ENCODE results near the gene OLFML2A. TPM values are rescaled to one million over a fixed set of nuclear protein-coding genes. Genes with fewer than 3 reads are reported as not detected.
"Not testable (repeated sequence)": the region's sequence is repeated elsewhere in the genome, so short reads cannot be mapped to it uniquely, and the experiment has no call there.

Gene OLFML2A
- polyA plus RNA-seq = 0.20 TPM

- H3K27ac Mint-ChIP-seq = peak within 1 kb of the TSS in 1 of 3 donors; percentile 80
- H3K27me3 Mint-ChIP-seq = peaks cover 11% of the 10 kb centered on the region
- no peaks in the 10 kb centered on the region for H3K9me3 Mint-ChIP-seq
- H3K4me1 Mint-ChIP-seq = peaks cover 4 to 21% (median 10%) of the 10 kb centered on the region in 3 donors
- H3K4me3 Mint-ChIP-seq = peak within 1 kb of the TSS; percentile 1 to 85 (median 78)
- no peaks in the 10 kb centered on the region for H3K36me3 Mint-ChIP-seq
These were observed at the start of gene OLFML2A for GRCh38 chr9:124776954-124777648. OLFML2A (plus strand) TSS chr9:124777133; CDS start chr9:124777271, 138 bp downstream.

- H3K27ac Mint-ChIP-seq = no peak overlapping the region
- H3K4me3 Mint-ChIP-seq = no peak overlapping the region
- no peaks in the 10 kb centered on the region for H3K27me3 Mint-ChIP-seq
- peaks cover 1% of the 10 kb centered on the region for H3K36me3 Mint-ChIP-seq
- no peaks in the 10 kb centered on the region for H3K4me1 Mint-ChIP-seq
- no peaks in the 10 kb centered on the region for H3K9me3 Mint-ChIP-seq
These were observed 46.2 kb upstream of the OLFML2A start for GRCh38 chr9:124730772-124731171.

- H3K4me1 Mint-ChIP-seq = no peaks in the 10 kb centered on the region
- H3K27ac Mint-ChIP-seq = no peak overlapping the region
These were observed 42.8 kb upstream of the OLFML2A start for GRCh38 chr9:124733964-124734740.

GRCh38 chr9:124734741-124735083 is 42.2 kb upstream of the OLFML2A start:
- H3K4me3 Mint-ChIP-seq, H3K9me3 Mint-ChIP-seq, H3K36me3 Mint-ChIP-seq, H3K27me3 Mint-ChIP-seq, H3K4me1 Mint-ChIP-seq, H3K27ac Mint-ChIP-seq: not testable (repeated sequence)

More at GRCh38 chr9:124733964-124734740, 42.8 kb upstream of the OLFML2A start:
- no peaks in the 10 kb centered on the region for H3K27me3 Mint-ChIP-seq
- no peak overlapping the region for H3K4me3 Mint-ChIP-seq
- peaks cover 1% of the 10 kb centered on the region for H3K36me3 Mint-ChIP-seq
- H3K9me3 Mint-ChIP-seq = no peaks in the 10 kb centered on the region

- Mint-ChIP-seq H3K9me3 (no peaks in the 10 kb centered on the region), H3K27me3 (no peaks in the 10 kb centered on the region), H3K4me3 (peak overlapping the region in 1 of 4 donors; percentile 66), H3K36me3 (peaks cover 1% of the 10 kb centered on the region), H3K27ac (no peak overlapping the region), H3K4me1 (peaks cover 0 to 2% (median 0%) of the 10 kb centered on the region in 3 donors)
These were observed 41.8 kb upstream of the OLFML2A start for GRCh38 chr9:124735121-124735520.

GRCh38 chr9:124738075-124738474 is 38.9 kb upstream of the OLFML2A start:
- not testable (repeated sequence) for H3K9me3 Mint-ChIP-seq, H3K36me3 Mint-ChIP-seq, H3K4me3 Mint-ChIP-seq, H3K4me1 Mint-ChIP-seq, H3K27ac Mint-ChIP-seq, H3K27me3 Mint-ChIP-seq

- peaks cover 0 to 2% (median 0%) of the 10 kb centered on the region in 3 donors for H3K4me1 Mint-ChIP-seq
- no peaks in the 10 kb centered on the region for H3K27me3 Mint-ChIP-seq
- no peak overlapping the region for H3K27ac Mint-ChIP-seq
- H3K4me3 Mint-ChIP-seq = no peak overlapping the region
- no peaks in the 10 kb centered on the region for H3K9me3 Mint-ChIP-seq
- no peaks in the 10 kb centered on the region for H3K36me3 Mint-ChIP-seq
These were observed 37.6 kb upstream of the OLFML2A start for GRCh38 chr9:124739360-124739759.

- H3K9me3 Mint-ChIP-seq = no peaks in the 10 kb centered on the region
- H3K4me3 Mint-ChIP-seq = no peak overlapping the region
- no peak overlapping the region for H3K27ac Mint-ChIP-seq
These were observed 35.8 kb upstream of the OLFML2A start for GRCh38 chr9:124741149-124741548.

GRCh38 chr9:124741662-124742061 is 35.3 kb upstream of the OLFML2A start:
- no peaks in the 10 kb centered on the region for H3K36me3 Mint-ChIP-seq
- no peak overlapping the region for H3K27ac Mint-ChIP-seq
- peaks cover 0 to 2% (median 0%) of the 10 kb centered on the region in 3 donors for H3K4me1 Mint-ChIP-seq
- no peak overlapping the region for H3K4me3 Mint-ChIP-seq
- H3K27me3 Mint-ChIP-seq = no peaks in the 10 kb centered on the region
- H3K9me3 Mint-ChIP-seq = no peaks in the 10 kb centered on the region

More at GRCh38 chr9:124741149-124741548, 35.8 kb upstream of the OLFML2A start:
- Mint-ChIP-seq H3K27me3 (no peaks in the 10 kb centered on the region), H3K4me1 (peaks cover 0 to 2% (median 0%) of the 10 kb centered on the region in 3 donors), H3K36me3 (no peaks in the 10 kb centered on the region)

- Mint-ChIP-seq H3K27ac (no peak overlapping the region), H3K9me3 (no peaks in the 10 kb centered on the region), H3K36me3 (no peaks in the 10 kb centered on the region), H3K4me1 (peaks cover 0 to 2% (median 0%) of the 10 kb centered on the region in 3 donors), H3K4me3 (no peak overlapping the region), H3K27me3 (no peaks in the 10 kb centered on the region)
These were observed 34.0 kb upstream of the OLFML2A start for GRCh38 chr9:124742940-124743339.

- peaks cover 0 to 2% (median 0%) of the 10 kb centered on the region in 3 donors for H3K4me1 Mint-ChIP-seq
- no peaks in the 10 kb centered on the region for H3K9me3 Mint-ChIP-seq
- H3K27ac Mint-ChIP-seq = no peak overlapping the region
- H3K4me3 Mint-ChIP-seq = no peak overlapping the region
- no peaks in the 10 kb centered on the region for H3K27me3 Mint-ChIP-seq
- H3K36me3 Mint-ChIP-seq = no peaks in the 10 kb centered on the region
These were observed 33.1 kb upstream of the OLFML2A start for GRCh38 chr9:124743686-124744348.

- H3K27me3 Mint-ChIP-seq = no peaks in the 10 kb centered on the region
- no peak overlapping the region for H3K4me3 Mint-ChIP-seq
- no peaks in the 10 kb centered on the region for H3K9me3 Mint-ChIP-seq
- no peak overlapping the region for H3K27ac Mint-ChIP-seq
- no peaks in the 10 kb centered on the region for H3K4me1 Mint-ChIP-seq
- no peaks in the 10 kb centered on the region for H3K36me3 Mint-ChIP-seq
These were observed 29.9 kb upstream of the OLFML2A start for GRCh38 chr9:124747065-124747464.

- no peaks in the 10 kb centered on the region for H3K4me1 Mint-ChIP-seq
- no peaks in the 10 kb centered on the region for H3K9me3 Mint-ChIP-seq
- no peak overlapping the region for H3K4me3 Mint-ChIP-seq
- H3K27ac Mint-ChIP-seq = no peak overlapping the region
- no peaks in the 10 kb centered on the region for H3K36me3 Mint-ChIP-seq
- no peaks in the 10 kb centered on the region for H3K27me3 Mint-ChIP-seq
These were observed 27.6 kb upstream of the OLFML2A start for GRCh38 chr9:124749284-124749683.

GRCh38 chr9:124749781-124750180 is 27.2 kb upstream of the OLFML2A start:
- Mint-ChIP-seq H3K27me3 (peaks cover 2% of the 10 kb centered on the region), H3K36me3 (no peaks in the 10 kb centered on the region), H3K9me3 (no peaks in the 10 kb centered on the region), H3K4me3 (no peak overlapping the region), H3K27ac (no peak overlapping the region), H3K4me1 (no peaks in the 10 kb centered on the region)

GRCh38 chr9:124752967-124753366 is 24.0 kb upstream of the OLFML2A start:
- Mint-ChIP-seq H3K36me3 (no peaks in the 10 kb centered on the region), H3K27me3 (peaks cover 6% of the 10 kb centered on the region)

More at GRCh38 chr9:124752967-124753366, 24.0 kb upstream of the OLFML2A start:
- no peak overlapping the region for H3K4me3 Mint-ChIP-seq
- no peak overlapping the region for H3K27ac Mint-ChIP-seq
- H3K9me3 Mint-ChIP-seq = no peaks in the 10 kb centered on the region
- H3K4me1 Mint-ChIP-seq = no peaks in the 10 kb centered on the region
